Upper lobe of left lung (tissue), 4 donors: Measurements from ENCODE around the gene PGM2L1.

Experiments
- CTCF ChIP-seq, 6 experiments: fragments of 450-650 bp in 4 of 6; fragments of 200-600 bp in 2 of 6; sonication (generic) in 2 of 6; IDR thresholded peaks; one replicate each; pipeline ENCODE4 v1.5.1; 2016 to 2019; ENCODE audit warnings: antibody characterized with exemption in 6 of 6
- POLR2A ChIP-seq, 4 donors: fragments of 450-650 bp; IDR thresholded peaks; one replicate each; pipeline ENCODE4 v1.5.1; 2016 to 2017; ENCODE audit warnings: antibody characterized with exemption in 4 of 4, mild to moderate bottlenecking in 2 of 4

- TF ChIP-seq CTCF (IDR thresholded peaks at IDR 0.05) (no peak), POLR2A (IDR thresholded peaks at IDR 0.05) (no peak)
These were observed 115.8 kb downstream of the PGM2L1 start for GRCh38 chr11:74282421-74282820.
